Measurements from ENCODE around the gene GCFC2.
"Not testable (repeated sequence)": the region's sequence is repeated elsewhere in the genome, so short reads cannot be mapped to it uniquely, and the experiment has no call there.

Gene GCFC2

GRCh38 chr2:75710577-75711253 is at the start of gene GCFC2:
GCFC2 (minus strand) TSS chr2:75710915; CDS start chr2:75710855, 60 bp downstream.
- in situ Hi-C loops (cut with MboI; ENCODE audit: low sequenced_read_pairs), result no loop called here

- in situ Hi-C loops (cut with MboI; ENCODE audit: low sequenced_read_pairs), result no loop called here
Observed at GRCh38 chr2:75752828-75753227, 42.1 kb upstream of the GCFC2 start.

GRCh38 chr2:75751824-75752468 is 41.2 kb upstream of the GCFC2 start:
- in situ Hi-C loops (cut with MboI; ENCODE audit: low sequenced_read_pairs), result no loop called here

GRCh38 chr2:75751360-75751759 is 40.6 kb upstream of the GCFC2 start:
- in situ Hi-C loops (cut with MboI; ENCODE audit: low sequenced_read_pairs), result no loop called here

GRCh38 chr2:75737961-75738360 is 27.2 kb upstream of the GCFC2 start:
- in situ Hi-C loops (cut with MboI; ENCODE audit: low sequenced_read_pairs), result no loop called here

GRCh38 chr2:75736276-75736675 is 25.6 kb upstream of the GCFC2 start:
- in situ Hi-C loops (cut with MboI; ENCODE audit: low sequenced_read_pairs), result no loop called here

- in situ Hi-C loops (cut with MboI; ENCODE audit: low sequenced_read_pairs), result no loop called here
Observed at GRCh38 chr2:75729861-75730260, 19.1 kb upstream of the GCFC2 start.

- in situ Hi-C loops (cut with MboI; ENCODE audit: low sequenced_read_pairs), result no loop called here
Observed at GRCh38 chr2:75728614-75729419, 18.1 kb upstream of the GCFC2 start.

- in situ Hi-C loops (cut with MboI; ENCODE audit: low sequenced_read_pairs), result no loop called here
Observed at GRCh38 chr2:75722687-75723086, 12.0 kb upstream of the GCFC2 start.

GRCh38 chr2:75720525-75720924 is 9.8 kb upstream of the GCFC2 start:
- in situ Hi-C loops (cut with MboI; ENCODE audit: low sequenced_read_pairs), result no loop called here

GRCh38 chr2:75719616-75720015 is 8.9 kb upstream of the GCFC2 start:
- in situ Hi-C loops (cut with MboI; ENCODE audit: low sequenced_read_pairs), result no loop called here

- in situ Hi-C loops (cut with MboI; ENCODE audit: low sequenced_read_pairs), result no loop called here
Observed at GRCh38 chr2:75716406-75716805, 5.7 kb upstream of the GCFC2 start.

- in situ Hi-C loops (cut with MboI; ENCODE audit: low sequenced_read_pairs), result not testable (repeated sequence)
Observed at GRCh38 chr2:75711590-75711989, 875 bp upstream of the GCFC2 start.

GRCh38 chr2:75710220-75710576 is 517 bp downstream of the GCFC2 start:
- in situ Hi-C loops (cut with MboI; ENCODE audit: low sequenced_read_pairs), result no loop called here

GRCh38 chr2:75709297-75709696 is 1.4 kb downstream of the GCFC2 start:
- in situ Hi-C loops (cut with MboI; ENCODE audit: low sequenced_read_pairs), result no loop called here

GRCh38 chr2:75707901-75708300 is 2.8 kb downstream of the GCFC2 start:
- in situ Hi-C loops (cut with MboI; ENCODE audit: low sequenced_read_pairs), result no loop called here

- in situ Hi-C loops (cut with MboI; ENCODE audit: low sequenced_read_pairs), result no loop called here
Observed at GRCh38 chr2:75705921-75706320, 4.8 kb downstream of the GCFC2 start.

GRCh38 chr2:75703589-75704287 is 7.0 kb downstream of the GCFC2 start:
- in situ Hi-C loops (cut with MboI; ENCODE audit: low sequenced_read_pairs), result no loop called here

- in situ Hi-C loops (cut with MboI; ENCODE audit: low sequenced_read_pairs), result no loop called here
Observed at GRCh38 chr2:75702593-75702992, 8.1 kb downstream of the GCFC2 start.

GRCh38 chr2:75698918-75699317 is 11.8 kb downstream of the GCFC2 start:
- in situ Hi-C loops (cut with MboI; ENCODE audit: low sequenced_read_pairs), result no loop called here

- in situ Hi-C loops (cut with MboI; ENCODE audit: low sequenced_read_pairs), result no loop called here
Observed at GRCh38 chr2:75688196-75688595, 22.5 kb downstream of the GCFC2 start.
